GM12801 (cell line): Measurements from ENCODE around the gene CNR1.

ENCODE experiments used
- TF ChIP-seq, protein P1 (sequence below): IDR thresholded peaks from one replicate; pipeline ENCODE4 v1.5.1; 2011; ENCODE audit warnings: control low read depth; ENCODE audit not compliant: insufficient read length; ENCODE audit errors: extremely low read depth

CNR1 gene

DNA sequence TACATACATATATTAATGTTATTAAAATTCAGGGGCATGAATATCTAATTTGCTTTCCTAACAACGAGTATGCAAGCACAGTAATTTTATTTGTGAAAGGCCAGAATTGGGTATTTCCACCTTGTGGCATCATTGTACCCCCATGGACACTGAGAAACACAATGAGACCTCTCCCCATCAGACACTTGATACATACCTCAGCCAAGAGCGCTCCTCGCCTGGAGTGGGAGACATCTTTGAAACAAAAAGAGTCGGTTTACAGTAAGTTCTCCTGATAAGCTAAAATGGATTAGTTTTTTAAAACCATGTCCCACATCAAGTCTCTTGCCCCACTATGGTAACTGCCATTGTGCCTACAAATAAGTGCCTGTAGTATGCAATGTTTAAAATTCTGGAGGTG lies 2.1 kb downstream of the CNR1 start:
- TF ChIP-seq, protein P1, sequence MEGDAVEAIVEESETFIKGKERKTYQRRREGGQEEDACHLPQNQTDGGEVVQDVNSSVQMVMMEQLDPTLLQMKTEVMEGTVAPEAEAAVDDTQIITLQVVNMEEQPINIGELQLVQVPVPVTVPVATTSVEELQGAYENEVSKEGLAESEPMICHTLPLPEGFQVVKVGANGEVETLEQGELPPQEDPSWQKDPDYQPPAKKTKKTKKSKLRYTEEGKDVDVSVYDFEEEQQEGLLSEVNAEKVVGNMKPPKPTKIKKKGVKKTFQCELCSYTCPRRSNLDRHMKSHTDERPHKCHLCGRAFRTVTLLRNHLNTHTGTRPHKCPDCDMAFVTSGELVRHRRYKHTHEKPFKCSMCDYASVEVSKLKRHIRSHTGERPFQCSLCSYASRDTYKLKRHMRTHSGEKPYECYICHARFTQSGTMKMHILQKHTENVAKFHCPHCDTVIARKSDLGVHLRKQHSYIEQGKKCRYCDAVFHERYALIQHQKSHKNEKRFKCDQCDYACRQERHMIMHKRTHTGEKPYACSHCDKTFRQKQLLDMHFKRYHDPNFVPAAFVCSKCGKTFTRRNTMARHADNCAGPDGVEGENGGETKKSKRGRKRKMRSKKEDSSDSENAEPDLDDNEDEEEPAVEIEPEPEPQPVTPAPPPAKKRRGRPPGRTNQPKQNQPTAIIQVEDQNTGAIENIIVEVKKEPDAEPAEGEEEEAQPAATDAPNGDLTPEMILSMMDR, result no peak

DNA sequence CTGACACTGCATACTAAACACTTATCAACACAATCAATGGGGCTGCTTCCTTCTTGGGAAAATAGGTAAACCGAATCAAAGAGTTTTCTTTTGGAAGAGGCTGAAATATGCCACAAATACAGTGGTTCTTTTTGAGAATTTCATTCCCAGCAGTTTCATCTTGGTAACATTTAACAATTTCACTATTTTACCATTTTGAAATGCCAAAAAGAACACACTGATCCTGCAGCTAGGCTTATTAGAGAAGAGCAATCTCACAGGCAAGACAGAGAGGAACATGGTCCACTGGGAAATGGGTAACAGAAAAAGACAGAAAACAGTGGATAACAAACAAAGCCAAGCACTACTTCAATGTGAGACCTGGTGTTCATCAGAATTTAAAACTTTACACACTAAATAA lies 2.5 kb downstream of the CNR1 start:
- TF ChIP-seq, protein P1, result no peak

DNA sequence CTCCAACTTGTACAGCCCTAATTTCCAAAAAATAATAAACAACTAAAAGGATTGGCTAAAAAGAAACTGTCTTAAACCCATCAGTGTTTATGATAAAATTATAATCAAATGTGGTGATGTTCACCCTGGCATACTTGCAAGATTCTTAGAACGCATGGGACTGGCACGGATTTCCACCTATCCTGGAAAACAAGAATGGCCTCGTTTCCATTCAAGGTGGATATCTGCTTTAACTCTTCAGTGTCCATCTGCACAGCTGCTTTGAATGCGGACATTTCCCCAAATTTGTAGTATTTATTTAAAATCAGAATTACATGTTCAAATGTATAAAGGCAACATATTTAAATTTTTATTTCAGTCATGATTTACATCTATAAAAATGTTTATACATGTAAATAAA lies 4.2 kb downstream of the CNR1 start:
- TF ChIP-seq, protein P1, result no peak

DNA sequence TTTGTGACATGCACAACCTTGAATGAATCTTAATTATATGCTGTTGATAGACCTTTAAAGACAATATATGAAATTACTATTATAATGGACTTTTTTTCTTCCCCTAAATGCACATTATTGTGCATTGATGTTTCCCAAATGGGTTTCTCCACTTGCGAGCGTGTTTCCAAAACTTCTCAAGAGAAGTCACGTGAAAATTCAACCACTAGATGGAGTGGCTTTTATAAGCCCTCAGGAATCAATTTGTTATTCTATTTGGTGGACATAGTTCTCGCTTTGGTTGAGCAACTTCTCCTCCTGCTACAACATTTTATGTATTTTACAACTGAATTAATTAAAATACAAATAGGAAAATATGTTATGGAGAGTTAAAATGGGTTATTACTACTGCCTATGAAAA lies 9.0 kb downstream of the CNR1 start:
- TF ChIP-seq, protein P1, result no peak

DNA sequence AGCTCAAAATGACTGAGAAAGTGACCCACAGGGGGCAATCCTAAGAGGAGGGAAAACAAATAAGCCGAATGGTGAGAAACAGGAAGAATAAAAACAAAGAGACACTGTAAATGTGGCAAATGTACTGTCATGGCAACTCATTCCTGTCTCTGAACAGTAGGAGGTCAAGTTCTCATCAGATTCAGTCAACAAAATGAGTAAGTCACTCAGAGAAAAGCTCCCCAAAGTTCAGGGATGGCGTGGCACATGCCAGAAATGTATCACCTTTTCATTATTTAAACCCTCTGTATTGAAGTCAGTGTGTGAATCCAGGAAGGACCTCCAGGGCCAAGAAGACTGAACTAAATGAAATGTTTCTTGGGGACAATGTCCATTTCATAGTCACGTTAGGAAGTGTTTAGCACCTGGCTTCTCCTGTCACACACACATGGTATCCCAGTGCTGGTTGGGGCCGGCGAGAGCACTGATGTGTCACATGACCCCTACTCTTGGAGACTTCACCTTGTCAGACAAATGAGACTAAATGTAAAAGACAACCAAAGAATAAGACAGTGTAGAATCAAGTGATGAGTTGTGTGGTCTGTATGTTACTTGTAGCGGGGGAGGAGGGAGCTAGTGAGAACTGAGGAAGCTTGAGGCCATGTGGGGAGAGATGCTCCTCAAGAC lies 20.7 kb downstream of the CNR1 start:
- TF ChIP-seq, protein P1, result no peak

DNA sequence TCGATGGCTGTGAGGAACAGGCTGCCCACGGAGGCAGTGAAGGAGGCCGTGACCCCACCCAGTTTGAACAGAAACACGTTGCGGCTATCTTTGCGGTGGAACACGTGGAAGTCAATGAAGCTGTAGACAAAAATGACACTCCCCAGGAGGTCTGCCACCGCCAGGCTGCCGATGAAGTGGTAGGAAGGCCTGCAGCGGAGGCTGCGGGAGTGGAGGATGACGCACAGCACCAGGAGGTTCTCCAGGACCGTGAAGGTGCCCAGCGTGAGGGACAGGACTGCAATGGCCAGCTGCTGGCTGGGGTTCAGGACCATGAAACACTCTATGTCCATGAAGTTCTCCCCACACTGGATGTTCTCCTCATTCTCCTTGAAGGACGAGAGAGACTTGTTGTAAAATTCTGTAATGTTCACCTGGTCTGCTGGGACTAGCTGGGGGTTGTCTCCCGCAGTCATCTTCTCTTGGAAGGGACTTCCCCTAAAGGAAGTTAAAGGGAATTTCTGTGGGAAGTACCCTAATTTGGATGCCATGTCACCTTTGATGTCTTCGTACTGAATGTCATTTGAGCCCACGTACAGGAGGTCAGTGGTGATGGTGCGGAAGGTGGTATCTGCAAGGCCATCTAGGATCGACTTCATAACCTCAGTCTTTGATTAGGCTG lies 21.4 kb downstream of the CNR1 start:
- TF ChIP-seq, protein P1, result no peak

DNA sequence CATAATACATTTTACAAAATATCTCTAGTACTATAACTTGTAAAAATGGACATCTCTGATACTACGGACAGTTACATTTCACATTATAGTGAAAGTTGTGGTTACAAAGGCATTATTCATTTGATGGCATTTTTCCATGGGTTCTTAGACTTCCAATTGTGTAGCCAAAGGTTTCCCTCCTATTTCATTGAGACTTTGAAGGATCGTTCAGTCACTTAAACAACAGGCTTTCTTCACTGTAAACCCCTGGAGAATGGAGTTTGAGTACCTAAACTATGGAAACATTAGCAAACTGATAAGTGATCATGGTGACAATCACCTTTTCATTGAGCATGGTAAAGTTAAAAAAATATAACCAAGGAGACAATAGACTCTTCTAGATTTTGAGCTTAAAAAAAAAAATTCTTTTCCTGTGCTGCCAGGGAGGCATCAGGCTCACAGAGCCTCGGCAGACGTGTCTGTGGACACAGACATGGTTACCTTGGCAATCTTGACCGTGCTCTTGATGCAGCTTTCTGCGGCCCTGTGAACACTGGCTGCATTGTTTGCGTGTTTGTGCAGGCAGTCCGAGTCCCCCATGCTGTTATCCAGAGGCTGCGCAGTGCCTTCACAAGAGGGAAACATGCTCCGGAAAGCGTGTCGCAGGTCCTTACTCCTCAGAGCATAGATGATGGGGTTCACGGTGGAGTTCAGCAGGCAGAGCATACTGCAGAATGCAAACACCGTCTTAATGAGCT lies 22.6 kb downstream of the CNR1 start:
- TF ChIP-seq, protein P1, result no peak
